ENCODE data around the gene SCGB1D2.

SCGB1D2 gene

GRCh38 chr11:62273284-62273683, 31.2 kb downstream of the SCGB1D2 start:
- no peak overlapping the region for H3K4me3 ChIP-seq (ENCODE audit: low read depth, low read length)
- no peak for DNase-seq (ENCODE audit: low read depth)
- no peak for TF ChIP-seq CTCF (conservative IDR thresholded peaks at IDR 0.05; ENCODE audit: low read depth, low read length)

- no peak overlapping the region for H3K4me3 ChIP-seq (ENCODE audit: low read depth, low read length)
- TF ChIP-seq CTCF (conservative IDR thresholded peaks at IDR 0.05; ENCODE audit: low read depth, low read length): no peak
These were observed 31.8 kb downstream of the SCGB1D2 start for GRCh38 chr11:62273789-62274275.

GRCh38 chr11:62280452-62280851, 38.4 kb downstream of the SCGB1D2 start:
- TF ChIP-seq CTCF (conservative IDR thresholded peaks at IDR 0.05; ENCODE audit: low read depth, low read length): no peak
- no peak for DNase-seq (ENCODE audit: low read depth)
- no peak overlapping the region for H3K4me3 ChIP-seq (ENCODE audit: low read depth, low read length)

More at GRCh38 chr11:62273789-62274275, 31.8 kb downstream of the SCGB1D2 start:
- DNase-seq (ENCODE audit: low read depth): no peak

Data from choroid plexus epithelial cell (primary cell).